HUES64 (cell line): Measurements from ENCODE around the gene SLC35E4.
"Not testable (repeated sequence)": the region's sequence is repeated elsewhere in the genome, so short reads cannot be mapped to it uniquely, and the experiment has no call there.

Experiments
- H3K27ac ChIP-seq: 2 replicates; pipeline ENCODE4 v1.7.0; 2013; ENCODE audit warnings: low read depth, low read length, inconsistent platforms
- H3K27me3 ChIP-seq: 2 replicates; pipeline ENCODE4 v1.6.1; 2013; ENCODE audit warnings: mild to moderate bottlenecking, low read length; ENCODE audit not compliant: insufficient read depth
- H3K36me3 ChIP-seq: 2 replicates; pipeline ENCODE4 v1.6.1; 2013; ENCODE audit warnings: mild to moderate bottlenecking, low read length; ENCODE audit not compliant: insufficient read depth
- H3K4me1 ChIP-seq: 2 replicates; pipeline ENCODE4 v1.6.1; 2013; ENCODE audit warnings: mild to moderate bottlenecking, low read length, moderate library complexity; ENCODE audit not compliant: insufficient read depth
- H3K4me3 ChIP-seq: 2 replicates; pipeline ENCODE4 v1.5.1; 2013; ENCODE audit warnings: mild to moderate bottlenecking, low read length, moderate library complexity
- H3K9ac ChIP-seq: 2 replicates; pipeline ENCODE4 v1.6.1; 2013; ENCODE audit warnings: mild to moderate bottlenecking, low read depth, low read length
- H3K9me3 ChIP-seq: 2 replicates; pipeline ENCODE4 v1.6.1; 2013; ENCODE audit warnings: low read depth, low read length; ENCODE audit not compliant: insufficient read depth
- WGBS: fragments of 150-250, 120-280 bp; methylation state at CpG from one replicate; pipeline ENCODE4 v1.1.7; 2013; ENCODE audit warnings: missing lambda C conversion rate; 5-methylcytosine and 5-hydroxymethylcytosine counted together

SLC35E4 gene

DNA sequence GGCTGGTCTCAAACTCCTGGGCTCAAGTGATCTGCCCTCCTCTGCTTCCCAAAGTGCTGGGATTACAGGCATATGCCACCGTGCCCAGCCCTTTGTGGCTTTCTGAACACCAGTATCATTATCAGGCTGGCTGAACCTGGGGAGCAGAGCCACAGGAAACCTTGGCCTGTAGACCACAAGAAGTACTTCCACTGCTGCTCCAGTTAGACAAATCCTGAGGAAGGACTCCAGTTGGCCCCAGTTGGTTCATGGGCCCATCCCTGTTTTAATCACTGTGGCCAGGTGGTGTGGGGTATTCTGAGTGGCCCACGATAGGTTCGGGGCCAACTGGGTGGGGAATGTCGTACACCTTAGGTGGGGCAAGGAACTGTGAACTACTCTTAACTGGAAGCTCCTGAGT, 37.6 kb downstream of the SLC35E4 start:
- Histone ChIP-seq H3K27me3 (peaks cover 12% of the 10 kb centered on the region), H3K9ac (no peak overlapping the region), H3K9me3 (no peaks in the 10 kb centered on the region), H3K27ac (no peak overlapping the region), H3K36me3 (no peaks in the 10 kb centered on the region), H3K4me1 (0 out of 2 replicates have a peak, but pooled peaks cover 1% of the 10 kb centered on the region), H3K4me3 (no peak overlapping the region)
- WGBS: 86% methylated on average over 4 of the region's 4 CpGs

DNA sequence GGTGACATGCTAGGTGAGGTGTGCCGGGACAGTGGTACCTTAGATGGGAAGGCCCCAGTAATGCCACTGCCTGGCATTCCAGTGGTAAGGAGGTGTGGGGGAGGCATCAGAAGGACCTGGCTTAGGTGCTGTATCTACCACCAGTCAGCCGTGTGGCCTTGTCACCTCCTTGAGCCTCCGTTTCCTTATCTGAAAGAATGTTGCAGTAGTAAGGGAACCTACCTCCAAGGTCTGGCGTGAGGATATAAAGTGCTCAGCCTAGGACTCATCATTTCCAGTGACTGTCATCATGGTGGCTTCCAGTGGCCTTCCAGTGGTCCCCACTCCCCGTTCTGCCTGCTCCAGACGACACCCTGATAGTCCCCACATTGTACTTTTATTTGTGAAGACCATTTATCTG, 38.9 kb downstream of the SLC35E4 start:
- Histone ChIP-seq H3K36me3 (no peaks in the 10 kb centered on the region), H3K9me3 (no peaks in the 10 kb centered on the region), H3K27me3 (no peaks in the 10 kb centered on the region), H3K9ac (no peak overlapping the region), H3K4me3 (no peak overlapping the region), H3K4me1 (0 out of 2 replicates have a peak, but pooled peaks cover 9% of the 10 kb centered on the region), H3K27ac (no peak overlapping the region)
- 95% methylated on average over 6 of the region's 6 CpGs for WGBS

DNA sequence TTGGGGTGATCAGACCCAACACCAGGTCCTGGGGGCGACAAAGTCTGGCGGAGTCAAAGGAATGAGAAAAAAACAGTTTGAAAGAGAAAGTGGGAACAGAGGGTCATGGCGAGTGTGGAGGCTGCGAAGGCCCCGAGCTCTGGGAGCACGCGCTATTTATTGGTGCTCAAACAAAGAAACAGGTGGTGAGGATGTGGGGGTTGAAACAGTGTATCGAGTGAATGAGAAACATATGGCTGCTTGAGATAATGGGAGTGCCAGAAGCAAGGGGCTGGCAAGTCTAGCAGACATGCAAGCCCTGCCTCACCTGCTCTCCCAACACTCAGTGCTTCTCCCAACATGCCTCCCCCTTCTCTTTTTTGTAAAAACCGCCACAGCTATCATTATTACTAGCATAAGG, 39.9 kb downstream of the SLC35E4 start:
- no peaks in the 10 kb centered on the region for H3K36me3 ChIP-seq
- no peaks in the 10 kb centered on the region for H3K9me3 ChIP-seq
- H3K4me3 ChIP-seq: no peak overlapping the region
- H3K9ac ChIP-seq: no peak overlapping the region
- no peaks in the 10 kb centered on the region for H3K27me3 ChIP-seq
- H3K4me1 ChIP-seq: 0 out of 2 replicates have a peak, but pooled peaks cover 11% of the 10 kb centered on the region
- 91% methylated on average over 9 of the region's 9 CpGs for WGBS
- no peak overlapping the region for H3K27ac ChIP-seq

DNA sequence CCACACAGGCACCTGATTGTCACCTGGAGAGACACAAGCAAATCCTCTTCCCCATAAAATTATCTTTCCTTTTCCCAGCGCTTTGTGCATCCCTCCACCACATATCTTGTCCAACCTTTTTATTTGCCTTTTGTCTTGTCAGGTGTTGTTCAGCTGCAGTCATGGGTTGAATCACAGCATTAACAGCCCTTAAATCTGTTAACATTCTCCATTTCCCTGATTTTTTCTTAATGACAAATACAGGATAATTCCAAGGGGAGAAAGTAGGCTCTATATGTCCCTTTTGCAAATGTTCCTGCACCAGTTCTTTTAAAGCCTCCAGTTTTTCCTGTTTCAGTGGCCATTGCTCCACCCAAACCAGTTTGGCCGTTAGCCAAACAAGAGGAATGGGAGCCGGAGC, 41.0 kb downstream of the SLC35E4 start:
- not testable (repeated sequence) for H3K9ac ChIP-seq, H3K27ac ChIP-seq, H3K36me3 ChIP-seq, H3K9me3 ChIP-seq, H3K27me3 ChIP-seq, H3K4me3 ChIP-seq
- WGBS: 97% methylated on average over 3 of the region's 3 CpGs
- H3K4me1 ChIP-seq: peaks cover 19% of the 10 kb centered on the region; the same call in 1 of the 2 replicates

DNA sequence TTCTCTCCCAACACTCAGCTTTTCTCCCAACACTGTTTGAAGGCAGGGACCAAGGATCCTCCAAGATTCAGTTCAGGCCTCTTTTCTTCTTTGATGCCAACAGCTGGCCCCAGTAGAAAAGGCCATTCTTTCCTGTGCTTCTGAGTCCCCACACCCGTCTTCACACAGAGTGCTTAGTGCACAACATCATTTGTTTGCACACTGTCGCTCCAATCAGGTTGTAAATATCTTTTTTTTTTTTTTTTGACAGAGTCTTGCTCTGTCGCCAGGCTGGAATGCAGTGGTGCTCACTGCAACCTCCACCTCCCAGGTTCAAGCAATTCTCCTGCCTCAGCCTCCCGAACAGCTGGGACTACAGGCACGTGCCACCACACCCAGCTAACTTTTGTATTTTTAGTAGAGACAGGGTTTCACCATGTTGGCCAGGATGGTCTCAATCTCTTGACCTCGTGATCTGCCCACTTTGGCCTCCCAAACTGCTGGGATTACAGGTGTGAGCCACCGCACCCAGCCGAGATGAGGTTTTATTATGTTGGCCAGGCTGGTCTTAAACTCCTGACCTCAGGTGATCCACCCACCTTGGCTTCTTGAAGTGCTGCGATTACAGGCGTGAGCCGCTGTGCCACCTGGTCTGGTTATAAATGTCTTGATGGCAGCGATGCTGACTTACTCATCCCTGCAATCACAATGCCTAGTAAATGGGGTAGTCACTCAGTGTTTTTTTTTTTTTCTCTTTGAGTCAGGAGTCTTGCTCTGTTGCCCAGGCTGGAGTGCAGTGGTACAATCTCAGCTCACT, 44.5 kb downstream of the SLC35E4 start:
- not testable (repeated sequence) for H3K4me3 ChIP-seq, H3K27ac ChIP-seq, H3K9me3 ChIP-seq, H3K9ac ChIP-seq, H3K36me3 ChIP-seq, H3K27me3 ChIP-seq
- peaks cover 27% of the 10 kb centered on the region; the same call in 1 of the 2 replicates for H3K4me1 ChIP-seq
- WGBS: 81% methylated on average over 12 of the region's 12 CpGs

DNA sequence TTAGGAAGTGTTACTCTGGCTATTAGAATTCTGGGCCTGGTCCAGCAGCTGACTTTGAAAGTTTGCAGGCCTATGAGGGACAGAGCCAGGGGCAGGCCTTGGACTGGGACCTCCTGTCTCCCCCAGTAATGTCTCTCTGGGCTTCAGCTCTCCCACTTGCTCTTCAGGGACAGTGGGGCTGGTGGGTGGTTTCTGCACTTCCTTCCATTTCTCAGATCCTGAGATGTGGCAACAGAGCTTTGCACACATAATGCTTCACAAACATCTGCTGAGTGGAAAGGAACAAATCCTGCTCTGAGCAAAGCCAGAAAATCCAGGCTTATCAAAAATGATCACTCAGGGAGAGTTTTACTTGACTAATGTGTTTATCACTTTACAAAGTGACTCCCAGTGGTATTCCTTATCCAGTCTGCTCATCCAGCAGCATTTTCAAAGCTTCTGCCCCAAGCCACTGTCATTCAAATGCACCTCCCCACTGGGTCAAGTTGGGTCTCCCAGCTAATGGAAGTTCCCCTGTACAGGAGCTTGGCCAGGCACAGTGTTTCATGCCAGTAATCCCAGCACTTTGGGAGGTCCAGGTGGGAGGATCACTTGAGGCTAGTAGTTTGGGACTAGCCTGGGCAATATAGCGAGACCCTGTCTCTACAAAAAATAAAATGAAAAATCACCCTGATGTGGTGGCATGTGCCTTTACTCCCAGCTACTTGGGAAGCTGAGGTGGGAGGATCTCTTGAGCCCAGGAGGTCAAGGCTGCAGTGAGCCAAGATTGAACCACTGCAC, 45.6 kb downstream of the SLC35E4 start:
- Histone ChIP-seq H3K27me3 (no peaks in the 10 kb centered on the region), H3K4me1 (peaks cover 27% of the 10 kb centered on the region; the same call in 1 of the 2 replicates), H3K9ac (no peak overlapping the region), H3K27ac (no peak overlapping the region; the same call in 1 of the 2 replicates), H3K4me3 (no peak overlapping the region), H3K9me3 (no peaks in the 10 kb centered on the region), H3K36me3 (no peaks in the 10 kb centered on the region)
- 100% methylated on average over 1 of the region's 1 CpG for WGBS

DNA sequence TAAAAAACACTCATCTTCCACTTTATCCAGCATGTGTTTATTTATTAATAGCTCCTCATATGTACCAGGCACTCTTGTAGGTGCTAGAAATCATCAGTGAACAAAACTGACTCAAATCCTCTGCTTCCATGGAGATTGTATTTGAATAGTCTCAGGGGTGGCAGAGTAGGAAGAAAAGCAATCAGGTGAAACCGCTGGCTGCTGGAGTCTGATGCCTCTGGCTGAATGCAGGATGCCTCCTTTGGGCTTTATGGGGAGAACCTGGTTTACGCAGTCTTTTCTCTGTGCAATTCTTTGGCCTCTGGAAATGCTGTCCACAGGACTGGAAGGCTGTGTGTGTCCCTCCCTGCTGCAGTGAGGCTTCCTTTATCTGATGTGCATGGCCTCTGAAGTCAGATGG, 46.2 kb downstream of the SLC35E4 start:
- H3K27me3 ChIP-seq: no peaks in the 10 kb centered on the region
- no peak overlapping the region for H3K9ac ChIP-seq

DNA sequence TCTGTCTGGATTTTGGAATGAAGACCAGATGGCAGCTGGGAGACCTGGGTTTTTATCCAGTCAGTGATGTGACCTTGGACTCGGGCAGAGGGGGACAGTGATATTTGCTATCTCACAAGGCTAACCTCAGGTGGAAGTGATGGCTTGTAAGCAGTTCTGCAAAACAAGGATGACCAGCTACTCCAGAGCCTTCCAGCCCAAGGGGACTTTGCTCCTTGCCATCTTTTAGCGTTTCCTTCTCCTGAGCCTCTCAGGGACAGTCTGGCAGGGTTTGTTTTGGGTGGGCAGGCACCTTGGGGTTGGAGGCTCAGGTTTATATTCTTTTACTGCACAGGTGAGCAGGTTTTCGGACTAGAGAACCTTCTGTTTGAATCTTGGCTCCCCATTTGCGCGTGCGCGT, 49.6 kb downstream of the SLC35E4 start:
- Histone ChIP-seq H3K9ac (no peak overlapping the region), H3K36me3 (no peaks in the 10 kb centered on the region), H3K4me3 (no peak overlapping the region), H3K9me3 (no peaks in the 10 kb centered on the region), H3K27me3 (no peaks in the 10 kb centered on the region), H3K4me1 (peaks cover 16% of the 10 kb centered on the region; the same call in 1 of the 2 replicates), H3K27ac (no peak overlapping the region)
- WGBS: 96% methylated on average over 7 of the region's 7 CpGs

More for the DNA sequence above, 46.2 kb downstream of the SLC35E4 start:
- WGBS: 77% methylated on average over 2 of the region's 2 CpGs
- no peak overlapping the region for H3K4me3 ChIP-seq
- no peaks in the 10 kb centered on the region for H3K36me3 ChIP-seq
- H3K27ac ChIP-seq: no peak overlapping the region
- H3K9me3 ChIP-seq: no peaks in the 10 kb centered on the region
- peaks cover 27% of the 10 kb centered on the region; the same call in 1 of the 2 replicates for H3K4me1 ChIP-seq

DNA sequence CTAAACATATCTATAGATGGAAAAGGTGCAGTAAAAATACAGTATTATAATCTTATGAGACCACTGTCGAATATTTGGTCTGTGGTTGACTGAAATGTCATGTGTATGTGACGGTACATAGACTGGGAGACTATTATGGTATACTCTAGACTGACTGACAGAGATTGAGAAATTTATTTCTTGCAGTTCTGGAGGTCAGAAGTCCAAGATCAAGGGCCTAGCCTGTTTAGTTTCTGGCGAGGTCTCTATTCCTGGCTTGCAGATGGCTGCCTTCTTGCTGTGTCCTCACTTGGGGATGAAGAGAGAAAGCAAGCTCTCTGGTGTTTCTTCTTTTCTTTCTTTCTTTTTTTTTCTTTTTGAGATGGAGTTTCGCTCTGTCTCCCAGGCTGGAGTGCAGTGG, 51.8 kb downstream of the SLC35E4 start:
- no peak overlapping the region for H3K27ac ChIP-seq
- H3K4me1 ChIP-seq: no peaks in the 10 kb centered on the region
- no peaks in the 10 kb centered on the region for H3K27me3 ChIP-seq
- 94% methylated on average over 4 of the region's 4 CpGs for WGBS
- no peaks in the 10 kb centered on the region for H3K9me3 ChIP-seq
- no peak overlapping the region for H3K4me3 ChIP-seq
- H3K36me3 ChIP-seq: no peaks in the 10 kb centered on the region
- H3K9ac ChIP-seq: no peak overlapping the region

DNA sequence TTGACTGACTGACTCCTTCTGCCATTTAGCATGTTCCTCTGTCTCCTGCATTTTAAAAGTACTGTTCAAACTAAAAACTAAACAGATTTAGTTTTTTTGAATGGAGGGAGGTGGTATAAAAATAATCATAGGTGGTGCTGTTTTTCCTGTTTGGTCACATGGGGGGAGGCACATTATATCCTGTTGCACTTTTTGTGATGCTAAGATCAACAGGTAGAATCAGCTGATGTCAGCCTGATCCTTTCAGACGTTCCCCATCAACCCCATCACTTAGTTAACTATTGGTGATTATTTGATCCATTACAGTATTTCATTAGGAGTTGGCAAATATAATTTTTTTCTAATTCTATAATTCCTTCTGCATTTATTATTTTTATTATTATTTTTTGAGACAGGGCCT, 54.0 kb downstream of the SLC35E4 start:
- H3K36me3 ChIP-seq: no peaks in the 10 kb centered on the region
- no CpG with 5 or more reads among the region's 1 CpG for WGBS
- H3K27ac ChIP-seq: no peak overlapping the region
- H3K4me1 ChIP-seq: peaks cover 3% of the 10 kb centered on the region; the same call in 1 of the 2 replicates
- H3K27me3 ChIP-seq: peaks cover 8% of the 10 kb centered on the region
- no peaks in the 10 kb centered on the region for H3K9me3 ChIP-seq
- H3K4me3 ChIP-seq: no peak overlapping the region
- no peak overlapping the region for H3K9ac ChIP-seq

DNA sequence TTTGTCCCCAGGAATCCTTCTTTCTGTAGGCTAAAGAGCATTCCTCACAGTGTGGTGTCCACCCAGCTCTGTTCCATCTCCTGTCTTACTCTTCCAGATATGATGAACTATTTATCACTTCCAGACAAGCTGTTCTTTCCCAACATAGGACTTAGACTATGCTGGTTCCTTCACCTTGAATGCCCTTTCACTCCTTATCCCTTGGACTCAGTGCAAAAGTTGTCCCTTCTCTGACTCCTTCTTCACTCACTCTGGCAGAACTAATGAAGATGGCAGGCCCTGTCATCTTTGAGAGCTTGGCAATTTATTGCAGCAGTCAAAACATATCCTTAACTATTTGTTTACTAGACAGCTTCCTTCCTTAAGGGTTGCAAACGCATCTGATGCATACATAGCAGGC, 55.6 kb downstream of the SLC35E4 start:
- Histone ChIP-seq H3K27me3 (peaks cover 23% of the 10 kb centered on the region), H3K9me3 (no peaks in the 10 kb centered on the region), H3K27ac (no peak overlapping the region), H3K4me3 (no peak overlapping the region), H3K4me1 (peaks cover 3% of the 10 kb centered on the region; the same call in 1 of the 2 replicates), H3K9ac (no peak overlapping the region), H3K36me3 (no peaks in the 10 kb centered on the region)
- WGBS: 84% methylated on average over 1 of the region's 1 CpG
